Measurements from ENCODE around the gene HIP1.

The HIP1 gene

GRCh38 chr7:75629044-75629443 is 109.7 kb downstream of the HIP1 start:
- no peak for DNase-seq (ENCODE audit: low read depth)
- no peak for TF ChIP-seq MYC (IDR thresholded peaks at IDR 0.05; ENCODE audit: low read depth, low read length)
- no peak for TF ChIP-seq MAX (IDR thresholded peaks at IDR 0.05; ENCODE audit: low read depth, low read length)
- TF ChIP-seq, protein P1, sequence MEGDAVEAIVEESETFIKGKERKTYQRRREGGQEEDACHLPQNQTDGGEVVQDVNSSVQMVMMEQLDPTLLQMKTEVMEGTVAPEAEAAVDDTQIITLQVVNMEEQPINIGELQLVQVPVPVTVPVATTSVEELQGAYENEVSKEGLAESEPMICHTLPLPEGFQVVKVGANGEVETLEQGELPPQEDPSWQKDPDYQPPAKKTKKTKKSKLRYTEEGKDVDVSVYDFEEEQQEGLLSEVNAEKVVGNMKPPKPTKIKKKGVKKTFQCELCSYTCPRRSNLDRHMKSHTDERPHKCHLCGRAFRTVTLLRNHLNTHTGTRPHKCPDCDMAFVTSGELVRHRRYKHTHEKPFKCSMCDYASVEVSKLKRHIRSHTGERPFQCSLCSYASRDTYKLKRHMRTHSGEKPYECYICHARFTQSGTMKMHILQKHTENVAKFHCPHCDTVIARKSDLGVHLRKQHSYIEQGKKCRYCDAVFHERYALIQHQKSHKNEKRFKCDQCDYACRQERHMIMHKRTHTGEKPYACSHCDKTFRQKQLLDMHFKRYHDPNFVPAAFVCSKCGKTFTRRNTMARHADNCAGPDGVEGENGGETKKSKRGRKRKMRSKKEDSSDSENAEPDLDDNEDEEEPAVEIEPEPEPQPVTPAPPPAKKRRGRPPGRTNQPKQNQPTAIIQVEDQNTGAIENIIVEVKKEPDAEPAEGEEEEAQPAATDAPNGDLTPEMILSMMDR (IDR thresholded peaks at IDR 0.05; ENCODE audit: low read depth, low read length) = no peak
- TF ChIP-seq POLR2A (IDR thresholded peaks at IDR 0.05; ENCODE audit: extremely low read depth, insufficient read length) = no peak
- no peak overlapping the region for H3K4me3 ChIP-seq (ENCODE audit: low read depth, low read length)

DNA sequence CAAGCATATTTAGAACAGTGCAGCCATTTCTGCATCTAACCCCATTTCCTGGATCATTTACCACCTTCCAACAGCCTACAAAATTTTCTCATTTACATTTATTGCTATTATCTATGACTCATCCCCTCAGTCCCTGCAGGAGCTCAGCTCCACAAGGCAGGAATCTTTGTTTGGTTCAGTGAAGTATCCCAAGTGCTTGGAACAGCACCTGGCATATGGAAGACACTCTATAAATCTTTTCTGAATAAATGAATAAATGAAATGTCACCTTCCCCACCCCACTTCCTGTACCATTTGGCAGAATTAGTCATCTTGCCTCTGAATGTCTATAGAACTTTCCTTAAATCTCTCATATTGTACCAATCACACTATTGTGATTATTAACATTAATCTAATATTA is 110.7 kb downstream of the HIP1 start:
- H3K4me3 ChIP-seq (ENCODE audit: low read depth, low read length) = no peak overlapping the region
- no peak for DNase-seq (ENCODE audit: low read depth)
- TF ChIP-seq MAX (IDR thresholded peaks at IDR 0.05; ENCODE audit: low read depth, low read length) = no peak
- TF ChIP-seq MYC (IDR thresholded peaks at IDR 0.05; ENCODE audit: low read depth, low read length) = no peak
- TF ChIP-seq, protein P1 (IDR thresholded peaks at IDR 0.05; ENCODE audit: low read depth, low read length) = no peak
- no peak for TF ChIP-seq POLR2A (IDR thresholded peaks at IDR 0.05; ENCODE audit: extremely low read depth, insufficient read length)

DNA sequence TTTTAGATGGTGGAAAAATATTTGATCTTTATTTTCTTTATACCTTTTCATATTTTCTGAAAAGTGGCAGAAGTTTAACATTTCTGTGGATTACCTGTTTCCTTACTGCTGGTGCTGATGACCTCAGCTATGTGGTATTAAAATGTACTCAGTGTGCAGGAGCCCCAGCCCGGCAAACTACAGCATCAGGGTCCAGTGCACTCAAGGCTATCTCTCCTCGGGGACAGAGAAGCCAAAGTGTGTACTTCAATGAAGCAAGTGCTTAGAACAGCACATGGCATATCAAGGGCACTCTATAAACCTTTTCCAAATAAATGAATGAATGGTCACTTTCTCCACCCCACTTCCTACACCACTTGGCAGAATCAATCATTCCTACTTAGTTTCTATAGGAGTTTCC is 111.8 kb downstream of the HIP1 start:
- TF ChIP-seq, protein P1 (IDR thresholded peaks at IDR 0.05; ENCODE audit: low read depth, low read length) = no peak
- TF ChIP-seq MYC (IDR thresholded peaks at IDR 0.05; ENCODE audit: low read depth, low read length) = no peak
- TF ChIP-seq POLR2A (IDR thresholded peaks at IDR 0.05; ENCODE audit: extremely low read depth, insufficient read length) = no peak
- TF ChIP-seq MAX (IDR thresholded peaks at IDR 0.05; ENCODE audit: low read depth, low read length) = no peak
- DNase-seq (ENCODE audit: low read depth) = no peak

GRCh38 chr7:75625868-75626267 is 112.9 kb downstream of the HIP1 start:
- no peak overlapping the region for H3K4me3 ChIP-seq (ENCODE audit: low read depth, low read length)
- DNase-seq (ENCODE audit: low read depth) = no peak
- TF ChIP-seq, protein P1 (IDR thresholded peaks at IDR 0.05; ENCODE audit: low read depth, low read length) = no peak
- TF ChIP-seq MAX (IDR thresholded peaks at IDR 0.05; ENCODE audit: low read depth, low read length) (no peak), MYC (IDR thresholded peaks at IDR 0.05; ENCODE audit: low read depth, low read length) (no peak), POLR2A (IDR thresholded peaks at IDR 0.05; ENCODE audit: extremely low read depth, insufficient read length) (no peak)

More for the DNA sequence above, 111.8 kb downstream of the HIP1 start:
- no peak overlapping the region for H3K4me3 ChIP-seq (ENCODE audit: low read depth, low read length)

- peak overlapping the region; percentile 27 for H3K4me3 ChIP-seq (ENCODE audit: low read depth, low read length)
- peak; percentile 99 for DNase-seq (ENCODE audit: low read depth)
- TF ChIP-seq MAX (IDR thresholded peaks at IDR 0.05; ENCODE audit: low read depth, low read length) (peak; percentile 51), MYC (IDR thresholded peaks at IDR 0.05; ENCODE audit: low read depth, low read length) (peak; percentile 42; the same call in 1 of the 2 replicates), POLR2A (IDR thresholded peaks at IDR 0.05; ENCODE audit: extremely low read depth, insufficient read length) (peak; percentile 53)
- TF ChIP-seq, protein P1 (IDR thresholded peaks at IDR 0.05; ENCODE audit: low read depth, low read length) = peak; percentile 7
These were observed 114.5 kb downstream of the HIP1 start for GRCh38 chr7:75624134-75624832.
